A172 (cell line): ENCODE results near the gene BTN2A1. TPM values are rescaled to one million over a fixed set of nuclear protein-coding genes. Genes with fewer than 3 reads are reported as not detected.
"Not testable (repeated sequence)": the region's sequence is repeated elsewhere in the genome, so short reads cannot be mapped to it uniquely, and the experiment has no call there.

Experiments used
- DNase-seq: peaks from one replicate; pipeline ENCODE4 v3.0.0-alpha.2; 2015; ENCODE audit warnings: low spot score
- total RNA-seq: library from RNA; depleted of rRNA; stranded (reverse); fragments of >200 nt; shearing (Covaris generic); gene quantifications from 2 replicates; pipeline ENCODE4 v1.2.3, GENCODE V29; 2014; rRNA removed

Gene BTN2A1
- 6.2 and 10.9 TPM in 2 replicates for total RNA-seq

DNA sequence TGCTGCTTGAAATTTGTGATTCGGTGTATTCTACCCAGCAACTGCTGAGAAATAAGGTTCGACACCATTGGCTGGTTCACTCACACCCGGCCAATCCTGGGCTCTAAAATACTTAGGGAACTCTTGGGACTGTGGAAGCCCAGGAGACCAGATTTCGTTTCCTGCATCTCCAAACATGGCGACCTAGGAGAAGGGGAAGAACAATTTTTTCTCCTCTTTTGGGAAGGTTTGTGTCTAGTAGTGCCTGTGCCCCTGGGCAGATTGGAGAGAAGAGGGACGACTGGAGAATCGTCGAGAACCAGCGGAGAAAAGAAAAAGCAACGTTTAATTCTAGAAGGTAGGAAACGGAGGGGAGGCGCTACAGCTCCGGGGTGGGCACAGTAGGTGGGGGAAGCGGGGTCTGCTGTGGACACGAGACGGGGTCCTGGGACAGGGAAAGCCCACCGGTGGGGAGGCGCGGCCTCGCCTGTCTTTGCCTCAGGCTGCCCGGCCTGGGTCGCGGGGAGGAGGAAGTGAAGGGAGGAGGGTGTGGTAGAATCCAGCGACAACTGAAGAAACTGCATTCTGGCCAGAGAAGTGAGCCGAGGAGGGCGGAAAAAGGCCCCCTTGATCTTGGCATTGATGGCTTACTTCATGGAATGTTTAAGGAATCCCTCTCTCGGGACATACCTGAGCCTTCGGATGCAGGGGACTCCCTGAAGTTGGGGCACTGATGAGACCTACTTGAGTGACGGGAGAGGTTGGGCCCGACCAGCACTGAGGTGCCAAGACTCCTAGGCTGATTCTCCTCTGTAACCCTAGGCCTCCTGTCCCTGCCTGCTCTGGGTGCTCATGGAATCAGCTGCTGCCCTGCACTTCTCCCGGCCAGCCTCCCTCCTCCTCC is at the start of gene BTN2A1:
BTN2A1 (plus strand) TSS at position 150 of the 883 bp plus-strand sequence; CDS start at position 832, 682 bp downstream.
- peak; percentile 87 for DNase-seq

DNA sequence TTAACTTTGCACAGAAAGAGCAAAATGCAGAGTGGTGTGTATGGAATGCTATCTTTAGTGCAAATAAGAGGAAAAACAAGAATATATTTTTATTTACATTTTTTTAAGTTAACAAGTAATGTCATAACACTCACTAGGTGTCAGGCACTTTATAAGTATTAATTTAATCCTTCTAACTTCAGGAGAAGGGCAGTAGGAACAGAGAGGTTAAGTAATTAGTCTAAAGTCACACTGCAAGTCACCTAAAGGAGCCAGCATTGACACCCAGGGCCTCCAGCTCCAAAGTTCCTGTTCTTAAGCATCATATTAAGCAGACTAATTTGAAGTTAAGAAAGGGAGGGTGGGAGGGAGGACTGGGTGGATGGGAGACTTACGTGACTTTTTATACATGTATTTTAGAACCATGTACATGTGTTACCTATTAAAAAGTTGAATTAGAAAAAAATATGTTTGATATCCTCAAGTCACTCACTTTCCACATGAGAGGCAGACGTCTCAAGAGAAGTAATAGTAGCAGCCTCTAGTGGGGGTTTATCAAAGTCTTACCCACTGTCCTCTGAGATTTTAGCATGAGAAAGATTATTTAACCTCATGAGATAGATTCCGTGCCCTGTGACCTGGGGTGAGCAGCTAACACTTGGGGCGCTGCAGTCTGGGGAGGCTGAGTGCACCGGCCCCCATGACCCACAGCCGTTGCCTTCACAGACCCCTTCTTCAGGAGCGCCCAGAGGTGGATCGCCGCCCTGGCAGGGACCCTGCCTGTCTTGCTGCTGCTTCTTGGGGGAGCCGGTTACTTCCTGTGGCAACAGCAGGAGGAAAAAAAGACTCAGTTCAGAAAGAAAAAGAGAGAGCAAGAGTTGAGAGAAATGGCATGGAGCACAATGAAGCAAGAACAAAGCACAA is 48.7 kb upstream of the BTN2A1 start:
- DNase-seq: no peak

DNA sequence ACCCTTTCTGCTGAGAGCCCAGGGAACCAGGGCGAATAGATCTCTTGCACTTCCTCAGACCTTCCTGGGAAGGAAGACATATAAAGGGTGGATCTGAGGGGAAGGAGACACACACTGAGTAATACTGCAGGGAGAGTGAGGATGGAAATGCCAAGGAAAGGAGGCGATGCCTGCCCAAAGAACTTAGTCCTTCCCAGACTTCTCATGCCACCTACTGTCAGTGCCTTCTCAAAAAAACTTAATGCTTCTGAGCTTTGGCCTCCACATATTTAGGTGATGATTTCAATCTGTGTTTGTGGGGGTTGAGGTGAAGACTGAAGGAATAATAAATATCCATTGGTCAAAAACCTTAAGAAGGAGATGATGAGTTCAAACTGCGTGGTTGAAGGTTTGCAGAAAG is 46.0 kb upstream of the BTN2A1 start:
- DNase-seq: no peak

DNA sequence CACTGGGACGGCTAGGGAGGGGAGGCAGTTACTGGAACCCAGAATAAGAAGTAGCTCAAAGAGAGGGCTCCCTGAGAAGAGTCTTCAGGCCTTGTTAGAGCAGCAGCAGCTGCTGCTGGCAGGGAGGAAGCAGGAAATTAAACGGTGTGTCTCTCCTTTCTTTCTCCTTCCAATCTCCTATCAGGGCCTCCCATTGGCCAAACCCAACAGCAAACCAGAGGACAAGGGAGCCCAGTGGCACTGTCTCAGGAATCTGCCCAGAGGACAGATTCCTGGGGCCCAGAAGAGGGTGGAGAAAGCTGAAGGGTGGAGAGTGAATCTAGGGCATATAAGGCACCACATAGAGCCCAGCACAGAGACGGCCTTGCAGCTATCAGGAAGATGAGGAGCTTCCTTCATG is 45.5 kb upstream of the BTN2A1 start:
- no peak for DNase-seq

DNA sequence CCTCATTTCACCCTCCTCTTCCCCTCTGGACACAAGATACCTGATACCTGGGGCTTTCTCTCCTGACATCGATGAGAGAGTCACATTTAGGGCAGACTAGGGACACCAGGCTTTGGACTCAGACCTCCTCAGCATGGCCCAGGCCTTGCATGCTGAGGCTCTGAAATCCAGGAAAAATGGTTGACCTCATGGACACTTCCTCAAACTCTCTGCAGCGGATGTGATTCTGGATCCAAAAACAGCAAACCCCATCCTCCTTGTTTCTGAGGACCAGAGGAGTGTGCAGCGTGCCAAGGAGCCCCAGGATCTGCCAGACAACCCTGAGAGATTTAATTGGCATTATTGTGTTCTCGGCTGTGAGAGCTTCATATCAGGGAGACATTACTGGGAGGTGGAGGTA is 44.8 kb upstream of the BTN2A1 start:
- no peak for DNase-seq

DNA sequence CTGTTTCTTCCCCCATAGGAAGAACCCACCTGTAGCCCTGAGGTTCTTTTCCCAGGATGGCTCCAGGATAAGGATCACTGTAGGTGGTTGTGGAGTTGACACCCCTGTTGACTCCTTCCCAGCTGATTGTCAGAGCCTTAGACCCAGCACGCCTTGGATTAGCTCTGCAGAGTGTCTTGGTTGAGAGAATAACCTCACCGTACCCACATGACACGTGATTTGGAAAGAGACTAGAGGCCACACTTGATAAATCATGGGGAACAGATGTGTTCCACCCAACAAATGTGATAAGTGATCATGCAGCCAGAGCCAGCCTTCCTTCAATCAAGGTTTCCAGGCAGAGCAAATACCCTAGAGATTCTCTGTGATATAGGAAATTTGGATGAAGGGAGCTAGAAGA is 43.5 kb upstream of the BTN2A1 start:
- DNase-seq: no peak

DNA sequence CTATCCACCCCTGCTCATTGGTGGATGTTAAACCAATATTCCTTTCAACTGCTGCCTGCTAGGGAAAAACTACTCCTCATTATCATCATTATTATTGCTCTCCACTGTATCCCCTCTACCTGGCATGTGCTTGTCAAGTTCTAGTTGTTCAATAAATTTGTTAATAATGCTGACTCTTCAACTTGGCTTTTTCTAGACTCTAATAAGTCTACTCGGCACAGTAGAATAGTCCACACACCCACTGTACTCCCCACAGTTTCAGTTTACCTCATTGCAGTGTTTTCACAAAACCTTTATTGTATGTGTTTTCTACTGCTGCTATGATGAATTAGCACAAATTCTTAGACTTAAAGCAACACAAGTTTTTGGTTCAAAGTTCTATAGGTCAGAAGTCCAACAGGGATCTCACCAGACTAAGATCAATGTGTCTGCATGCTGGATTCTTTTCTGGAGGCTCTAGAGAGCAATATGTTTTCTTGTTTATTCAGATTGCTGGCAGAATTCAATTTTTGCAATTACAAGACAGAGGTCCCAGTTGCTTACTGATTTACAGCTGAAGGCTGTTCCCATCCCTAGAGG is 42.6 kb upstream of the BTN2A1 start:
- no peak for DNase-seq

DNA sequence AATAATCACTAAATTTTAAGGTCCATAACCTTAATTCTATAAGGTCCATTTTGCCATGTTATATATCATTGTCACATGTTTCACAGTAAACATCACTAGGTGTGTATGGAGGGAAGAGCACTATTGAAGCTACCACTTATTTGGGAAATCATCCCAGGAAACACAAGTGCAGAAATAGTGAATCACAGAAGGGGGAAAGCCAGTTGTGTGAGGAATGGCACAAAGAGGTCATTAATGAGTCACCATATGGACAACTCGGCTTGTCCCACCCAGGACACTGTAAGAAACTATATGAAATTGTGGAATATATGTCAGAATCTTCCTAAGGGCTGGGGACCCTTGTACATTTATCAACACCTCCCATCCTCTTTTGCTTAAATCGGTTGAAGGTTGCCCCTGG is 42.0 kb upstream of the BTN2A1 start:
- peak; percentile 14 for DNase-seq

DNA sequence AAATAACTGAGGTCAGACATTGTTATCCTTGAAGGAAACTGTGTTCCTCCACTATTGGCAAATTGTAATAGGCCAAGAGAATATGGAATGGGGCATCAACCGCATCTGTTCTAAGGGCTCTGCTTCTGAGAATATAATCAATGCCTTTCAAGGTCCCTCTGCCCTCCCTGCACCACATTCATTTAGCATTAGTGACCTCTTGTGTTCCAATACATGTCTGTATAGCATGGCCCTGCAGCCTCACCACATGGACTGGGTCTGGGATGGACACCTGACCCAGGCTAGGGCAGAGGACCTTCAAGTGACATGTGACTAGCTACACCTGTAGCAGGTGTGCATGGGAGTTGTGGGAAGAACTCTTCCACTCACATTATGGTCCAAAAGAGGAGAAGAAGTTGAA is 41.5 kb upstream of the BTN2A1 start:
- no peak for DNase-seq

DNA sequence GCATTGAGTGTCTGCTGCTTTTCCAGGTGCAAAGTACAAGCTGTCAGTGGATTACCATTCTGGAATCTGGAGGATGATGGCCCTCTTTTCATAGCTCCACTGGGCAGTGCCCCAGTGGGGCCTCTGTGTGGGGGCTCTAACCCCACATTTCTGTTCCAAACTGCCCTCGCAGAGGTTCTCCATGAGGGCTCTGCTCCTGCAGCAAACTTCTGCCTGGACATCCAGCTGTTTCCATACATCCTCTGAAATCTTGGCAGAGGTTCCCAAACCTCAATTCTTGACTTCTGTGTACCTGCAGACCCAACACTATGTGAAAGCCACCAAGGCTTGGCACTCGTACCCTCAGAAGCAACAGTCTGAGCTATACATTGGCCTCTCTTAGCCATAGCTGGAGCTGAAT is 39.7 kb upstream of the BTN2A1 start:
- DNase-seq: not testable (repeated sequence)

DNA sequence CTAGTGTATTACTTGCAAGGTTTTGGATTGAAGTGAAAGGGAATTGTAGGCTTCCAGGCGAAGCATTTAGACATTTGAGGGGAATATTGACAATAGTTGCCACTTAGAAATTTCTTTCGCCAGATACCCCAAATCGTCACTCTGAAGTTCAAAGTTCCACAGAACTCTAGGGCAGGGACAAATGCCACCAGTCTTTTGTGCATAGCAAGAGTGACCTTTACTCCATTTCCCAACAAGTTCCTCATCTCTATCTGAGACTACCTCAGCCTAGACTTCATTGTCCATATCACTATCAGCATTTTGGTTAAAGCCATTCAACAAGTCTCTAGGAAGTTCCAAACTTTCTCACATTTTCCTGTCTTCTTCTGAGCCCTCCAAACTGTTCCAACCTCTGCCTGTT is 39.0 kb upstream of the BTN2A1 start:
- not testable (repeated sequence) for DNase-seq

DNA sequence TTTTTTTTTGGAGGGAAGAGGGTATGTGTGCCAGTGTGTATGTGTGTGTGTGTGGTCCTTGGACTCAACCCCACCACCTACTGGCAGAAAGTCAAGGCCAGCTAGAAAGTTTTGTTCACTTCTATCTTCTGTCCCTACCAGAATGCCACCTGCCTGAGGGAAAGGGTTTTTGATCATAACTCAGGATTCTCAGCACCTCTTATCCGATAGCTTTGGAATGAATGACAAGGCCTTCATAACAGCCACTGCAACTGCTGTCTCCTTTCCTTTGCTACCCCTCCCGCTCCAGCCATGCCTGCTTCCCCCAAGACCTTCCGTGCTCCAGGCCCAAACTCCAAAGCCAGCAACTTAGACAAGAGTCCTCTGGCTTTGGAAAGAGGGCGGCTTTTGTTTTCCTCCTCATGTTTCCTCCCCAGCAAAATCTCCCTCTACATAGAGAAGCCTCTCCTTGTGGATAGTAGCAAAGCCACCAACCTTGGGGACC is 37.0 kb upstream of the BTN2A1 start:
- DNase-seq: peak; percentile 32

DNA sequence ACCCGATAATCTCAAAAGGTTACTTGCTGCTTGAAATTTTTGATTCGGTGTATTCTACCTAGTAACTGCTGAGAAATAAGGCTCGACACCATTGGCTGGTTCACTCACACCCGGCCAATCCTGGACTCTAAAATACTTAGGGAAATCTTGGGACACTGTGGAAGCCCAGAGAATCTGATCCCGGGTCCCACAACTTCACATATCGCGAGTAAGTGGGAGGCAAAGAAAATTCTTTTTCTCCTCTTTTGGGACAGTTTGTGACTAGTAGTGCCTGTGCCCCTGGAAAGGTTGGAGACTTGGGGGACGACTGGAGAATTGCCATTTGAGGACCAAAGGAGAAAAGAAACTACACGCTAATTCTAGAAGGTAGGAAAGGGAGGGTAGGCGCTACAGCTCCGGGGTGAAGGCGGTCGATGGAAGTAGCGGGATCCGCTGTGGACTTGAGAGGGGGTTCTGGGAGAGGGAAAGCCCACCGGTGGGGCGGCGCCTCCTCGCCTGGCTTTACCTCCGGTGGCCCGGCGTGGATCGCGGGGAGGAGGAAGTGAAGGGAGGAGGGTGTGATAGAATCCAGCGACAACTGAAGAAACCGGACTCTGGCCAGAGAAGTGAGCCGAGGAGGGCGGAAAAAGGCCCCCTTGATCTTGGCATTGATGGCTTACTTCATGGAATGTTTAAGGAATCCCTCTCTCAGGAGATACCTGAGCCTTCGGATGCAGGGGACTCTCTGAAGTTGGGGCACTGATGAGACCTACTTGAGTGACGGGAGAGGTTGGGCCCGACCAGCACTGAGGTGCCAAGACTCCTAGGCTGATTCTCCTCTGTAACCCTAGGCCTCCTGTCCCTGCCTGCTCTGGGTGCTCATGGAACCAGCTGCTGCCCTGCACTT is 36.3 kb upstream of the BTN2A1 start:
- peak; percentile 88 for DNase-seq

DNA sequence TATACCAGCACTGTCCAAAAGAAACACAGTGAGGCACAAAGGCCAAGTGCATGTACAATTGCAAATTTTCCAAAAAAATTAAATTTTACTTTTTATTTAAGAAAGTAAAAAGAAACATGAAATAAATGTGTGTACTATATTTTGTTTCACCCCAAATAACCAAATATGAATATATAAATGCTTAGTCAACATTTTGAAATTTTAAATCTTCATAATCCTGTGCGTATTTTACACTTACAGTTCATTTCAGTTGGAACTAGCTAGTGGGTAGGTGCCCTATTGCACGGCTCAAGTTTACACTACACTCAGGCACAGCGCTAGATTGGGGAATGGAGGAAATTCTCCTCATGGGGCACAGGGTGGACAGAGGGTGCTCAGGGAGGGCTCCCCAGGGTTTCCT is 35.4 kb upstream of the BTN2A1 start:
- no peak for DNase-seq

DNA sequence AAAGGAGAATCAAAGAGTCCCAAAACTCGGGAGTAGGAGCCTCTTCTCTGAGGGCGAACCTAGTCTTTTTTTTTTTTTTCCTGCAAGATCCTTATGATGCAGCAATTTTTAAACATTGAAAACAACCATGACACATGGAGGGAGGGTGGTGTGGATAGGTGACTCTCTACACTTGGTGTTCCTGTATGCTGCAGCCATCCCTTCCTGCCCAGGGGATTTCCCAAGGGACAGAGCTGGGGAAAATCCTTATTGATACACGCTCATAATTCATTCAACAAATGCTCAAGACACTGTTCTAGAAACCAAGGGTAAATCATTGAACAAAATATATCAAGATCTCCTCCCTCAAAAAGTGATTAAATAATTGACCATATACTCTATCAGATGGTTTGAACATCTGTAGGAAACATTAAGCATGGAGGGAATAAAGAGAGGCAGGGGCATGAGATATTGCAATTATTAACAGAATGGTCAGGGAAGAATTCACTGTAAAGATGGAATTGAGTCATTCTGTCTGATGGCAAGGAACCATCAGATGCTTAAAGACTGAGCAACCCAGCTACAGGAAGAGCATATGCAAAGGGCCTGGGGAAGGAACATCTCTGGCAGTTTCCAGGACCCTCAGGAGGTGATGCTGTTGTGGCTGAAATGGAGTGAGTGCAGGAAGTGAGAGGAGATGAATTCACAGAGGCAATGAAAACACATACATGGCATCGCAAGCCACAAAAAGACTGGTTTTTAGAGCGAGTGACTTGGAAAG is 30.9 kb upstream of the BTN2A1 start:
- no peak for DNase-seq

DNA sequence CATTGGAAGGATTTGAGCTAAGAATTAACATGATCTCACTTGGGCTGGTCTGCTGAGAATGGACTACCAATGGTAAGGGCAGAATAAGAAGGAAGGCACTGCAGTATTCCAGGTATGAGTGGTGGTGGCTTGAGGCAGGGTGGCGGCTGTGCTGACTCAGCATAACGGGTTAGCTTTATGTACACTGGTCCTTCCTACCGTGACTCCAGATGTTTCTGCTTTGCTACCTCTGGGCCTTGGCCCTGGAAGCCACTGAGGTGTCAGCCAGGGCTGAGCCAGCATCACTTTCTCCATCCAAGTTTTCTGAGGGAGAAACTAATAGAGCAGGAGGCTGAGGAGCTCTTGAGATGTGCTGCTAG is 30.3 kb upstream of the BTN2A1 start:
- DNase-seq: no peak

DNA sequence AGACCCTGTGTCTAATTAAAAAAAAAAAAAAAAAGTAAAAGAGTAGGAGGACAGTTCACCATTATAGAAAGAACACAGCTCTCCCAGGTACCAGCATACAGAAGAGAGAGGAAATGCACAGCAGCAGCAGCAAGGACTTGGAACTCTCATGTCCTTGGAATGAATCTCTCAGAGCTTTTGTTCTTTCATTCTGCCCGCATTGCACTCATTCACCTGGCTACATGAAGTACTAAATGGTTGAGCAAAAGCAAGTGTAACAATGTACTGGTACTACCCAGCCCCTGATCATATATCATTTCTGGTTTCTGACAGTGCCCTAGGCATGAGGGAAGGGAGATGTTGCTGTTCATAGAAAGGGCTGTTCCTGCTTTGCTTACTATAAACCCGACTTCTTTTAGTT is 29.5 kb upstream of the BTN2A1 start:
- DNase-seq: no peak

DNA sequence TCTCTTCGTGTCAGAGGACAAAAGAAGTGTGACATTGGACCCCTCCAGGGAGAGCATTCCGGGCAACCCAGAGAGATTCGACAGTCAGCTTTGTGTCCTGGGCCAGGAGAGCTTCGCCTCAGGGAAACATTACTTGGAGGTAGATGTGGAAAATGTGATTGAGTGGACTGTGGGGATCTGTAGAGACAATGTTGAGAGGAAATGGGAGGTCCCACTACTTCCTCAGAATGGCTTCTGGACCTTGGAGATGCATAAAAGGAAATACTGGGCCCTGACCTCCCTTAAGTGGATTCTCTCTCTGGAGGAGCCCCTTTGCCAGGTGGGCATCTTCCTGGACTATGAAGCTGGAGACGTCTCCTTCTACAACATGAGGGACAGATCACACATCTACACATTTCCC is 27.0 kb upstream of the BTN2A1 start:
- no peak for DNase-seq

DNA sequence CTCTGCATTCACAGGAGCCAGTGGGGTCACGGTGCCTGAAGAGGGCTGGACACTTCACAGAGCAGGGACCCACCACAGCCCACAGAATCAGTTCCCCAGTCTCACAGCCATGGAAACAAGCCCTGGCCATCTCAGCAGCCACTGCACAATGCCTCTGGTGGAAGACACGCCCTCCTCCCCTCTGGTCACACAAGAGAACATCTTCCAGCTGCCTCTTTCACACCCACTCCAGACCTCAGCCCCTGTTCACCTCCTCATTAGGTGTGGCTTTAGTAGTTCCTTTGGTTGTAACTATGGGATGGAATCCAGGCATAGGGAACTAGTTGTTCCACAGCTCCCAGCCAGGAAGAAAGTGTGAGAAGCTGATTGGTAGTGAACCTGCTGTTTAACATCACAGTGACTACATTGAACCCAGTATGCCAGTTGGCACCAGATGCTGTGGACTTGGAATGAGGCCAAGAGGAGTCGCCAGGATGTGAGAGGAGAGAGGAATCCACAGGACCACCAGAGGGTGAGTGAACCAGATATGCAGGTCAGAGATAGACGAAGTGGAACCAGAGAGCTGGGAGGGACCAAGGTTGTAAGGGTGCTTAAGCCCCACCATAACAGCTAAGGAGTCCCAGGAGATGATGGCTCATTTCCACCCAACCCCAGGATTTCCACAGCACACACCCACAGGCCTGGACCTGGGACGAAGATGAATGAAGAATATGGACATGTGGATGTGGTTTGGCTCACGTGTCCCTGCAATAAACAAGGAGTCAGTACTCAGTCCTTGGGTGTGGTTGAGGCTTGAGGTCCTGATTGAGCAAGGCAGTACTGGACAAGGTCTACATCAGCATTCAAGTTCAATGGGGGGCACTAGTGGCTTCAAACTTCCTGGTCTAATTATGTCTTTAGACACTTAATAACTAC is 26.2 kb upstream of the BTN2A1 start:
- DNase-seq: no peak
